Measurements from ENCODE around the gene LRP1. TPM values are rescaled to one million over a fixed set of nuclear protein-coding genes. Genes with fewer than 3 reads are reported as not detected.

Gene LRP1
- total RNA-seq, 2 experiments from 2014 or later, result 1.8 to 2.7 TPM

- ChIA-PET CTCF (interaction anchor here (0.6 to 4.2 kb wide), 14 partner anchors 12 to 465 kb away, joined by 3 to 167 read pairs (median 4); partner anchors contain the start of gene SHMT2), POLR2A (no interaction called here)
- peak; percentile 65 for ATAC-seq
- intact Hi-C loops (cut with DNase I, micrococcal nuclease), result loop anchor here (1.0 to 2.0 kb wide), 4 partner anchors 14 to 248 kb away; partner anchors contain the start of gene SHMT2 (in 1 of the 2)
- Mint-ChIP-seq H3K36me3 (ENCODE audit: low read depth) (no peaks in the 10 kb centered on the region), H3K4me1 (peaks cover 25% of the 10 kb centered on the region), H3K27me3 (peaks cover 49% of the 10 kb centered on the region), H3K27ac (no peak overlapping the region), H3K4me3 (no peak overlapping the region), H3K9me3 (ENCODE audit: low read depth) (no peaks in the 10 kb centered on the region)
- peak; percentile 85 for DNase-seq
These were observed 86.1 kb downstream of the LRP1 start for GRCh38 chr12:57214398-57214781.

GRCh38 chr12:57215065-57215464 lies 86.8 kb downstream of the LRP1 start:
- intact Hi-C loops (cut with DNase I, micrococcal nuclease), result loop anchor here in 1 of 2 experiments (2.0 to 5.0 kb wide), 3 partner anchors 14 to 417 kb away; partner anchors contain the start of genes B4GALNT1 and SHMT2
- CTCF ChIA-PET, result interaction anchor here (1.7 to 4.2 kb wide), 4 partner anchors 12 to 237 kb away, joined by 7 to 167 read pairs (median 62); partner anchors contain the start of gene SHMT2
- Mint-ChIP-seq H3K9me3 (ENCODE audit: low read depth) (no peaks in the 10 kb centered on the region), H3K4me3 (no peak overlapping the region), H3K36me3 (ENCODE audit: low read depth) (no peaks in the 10 kb centered on the region), H3K27me3 (peaks cover 54% of the 10 kb centered on the region), H3K27ac (no peak overlapping the region), H3K4me1 (peaks cover 28% of the 10 kb centered on the region)
- no peak for DNase-seq
- no peak for ATAC-seq
- POLR2A ChIA-PET, result no interaction called here

GRCh38 chr12:57215668-57216013 lies 87.4 kb downstream of the LRP1 start:
- CTCF ChIA-PET, result interaction anchor here (4.1 to 4.2 kb wide), 2 partner anchors 11 to 25 kb away, joined by 108 to 167 read pairs; partner anchors contain the start of gene SHMT2
- Mint-ChIP-seq H3K27ac (no peak overlapping the region), H3K36me3 (ENCODE audit: low read depth) (no peaks in the 10 kb centered on the region), H3K9me3 (ENCODE audit: low read depth) (no peaks in the 10 kb centered on the region), H3K4me3 (peak overlapping the region; percentile 7), H3K27me3 (peaks cover 57% of the 10 kb centered on the region), H3K4me1 (peaks cover 29% of the 10 kb centered on the region)
- POLR2A ChIA-PET, result no interaction called here
- intact Hi-C loops (cut with DNase I, micrococcal nuclease), result loop anchor here in 1 of 2 experiments (2.0 to 5.0 kb wide), 3 partner anchors 13 to 417 kb away; partner anchors contain the start of genes B4GALNT1 and SHMT2
- DNase-seq (peak; percentile 65), ATAC-seq (peak; percentile 34)

GRCh38 chr12:57216014-57216911 lies 88.0 kb downstream of the LRP1 start, which contains the start of gene NXPH4:
TSS of gene NXPH4 (plus strand) at chr12:57216794. CDS start at chr12:57216970, 176 bp downstream.
- peak within 1 kb of the TSS; percentile 55 for H3K4me3 Mint-ChIP-seq
- peaks cover 33% of the 10 kb centered on the region for H3K4me1 Mint-ChIP-seq
- intact Hi-C loops (cut with DNase I, micrococcal nuclease), result loop anchor here in 1 of 2 experiments (5.0 kb wide), 1 partner anchor 416 kb away; the partner anchor contains the start of gene B4GALNT1
- H3K9me3 Mint-ChIP-seq (ENCODE audit: low read depth), result no peaks in the 10 kb centered on the region
- peaks cover 63% of the 10 kb centered on the region for H3K27me3 Mint-ChIP-seq
- ChIA-PET CTCF (interaction anchor here (1.5 to 4.2 kb wide), 4 partner anchors 11 to 26 kb away, joined by 11 to 167 read pairs (median 62); partner anchors contain the start of gene SHMT2), POLR2A (no interaction called here)
- ATAC-seq (peak; percentile 11), DNase-seq (peak; percentile 73)
- H3K36me3 Mint-ChIP-seq (ENCODE audit: low read depth), result no peaks in the 10 kb centered on the region
- H3K27ac Mint-ChIP-seq, result no peak within 1 kb of the TSS

GRCh38 chr12:57216921-57217879 lies 88.9 kb downstream of the LRP1 start:
- peak; percentile 47 for DNase-seq

GRCh38 chr12:57218030-57218853 lies 90.0 kb downstream of the LRP1 start:
- no peak overlapping the region for H3K27ac Mint-ChIP-seq
- H3K4me3 Mint-ChIP-seq, result no peak overlapping the region
- no peaks in the 10 kb centered on the region for H3K36me3 Mint-ChIP-seq (ENCODE audit: low read depth)
- H3K9me3 Mint-ChIP-seq (ENCODE audit: low read depth), result no peaks in the 10 kb centered on the region
- peaks cover 80% of the 10 kb centered on the region for H3K27me3 Mint-ChIP-seq
- ChIA-PET CTCF (interaction anchor here (0.6 to 2.2 kb wide), 8 partner anchors 10 to 548 kb away, joined by 3 to 16 read pairs (median 4); partner anchors contain the start of gene SHMT2), POLR2A (no interaction called here)
- intact Hi-C loops (cut with DNase I, micrococcal nuclease), result loop anchor here in 1 of 2 experiments (5.0 kb wide), 1 partner anchor 414 kb away; the partner anchor contains the start of gene B4GALNT1
- ATAC-seq, result no peak
- peaks cover 40% of the 10 kb centered on the region for H3K4me1 Mint-ChIP-seq
- no peak for DNase-seq

More at GRCh38 chr12:57216921-57217879, 88.9 kb downstream of the LRP1 start:
- H3K27ac Mint-ChIP-seq, result no peak overlapping the region
- H3K4me1 Mint-ChIP-seq, result peaks cover 36% of the 10 kb centered on the region
- intact Hi-C loops (cut with DNase I, micrococcal nuclease), result loop anchor here in 1 of 2 experiments (5.0 kb wide), 1 partner anchor 415 kb away; the partner anchor contains the start of gene B4GALNT1
- H3K27me3 Mint-ChIP-seq, result peaks cover 70% of the 10 kb centered on the region
- H3K36me3 Mint-ChIP-seq (ENCODE audit: low read depth), result no peaks in the 10 kb centered on the region
- no peak for ATAC-seq
- H3K4me3 Mint-ChIP-seq, result peak overlapping the region; percentile 55
- ChIA-PET POLR2A (no interaction called here), CTCF (interaction anchor here (0.6 to 2.2 kb wide), 6 partner anchors 11 to 547 kb away, joined by 3 to 16 read pairs (median 7); partner anchors contain the start of gene SHMT2)
- no peaks in the 10 kb centered on the region for H3K9me3 Mint-ChIP-seq (ENCODE audit: low read depth)

- peaks cover 77% of the 10 kb centered on the region for H3K27me3 Mint-ChIP-seq
- H3K27ac Mint-ChIP-seq, result no peak overlapping the region
- H3K4me1 Mint-ChIP-seq, result peaks cover 30% of the 10 kb centered on the region
- ChIA-PET CTCF (interaction anchor here (0.6 to 2.2 kb wide), 6 partner anchors 11 to 733 kb away, joined by 3 to 10 read pairs (median 6); partner anchors contain the start of gene SHMT2), POLR2A (no interaction called here)
- ATAC-seq (no peak), DNase-seq (no peak)
- intact Hi-C loops (cut with DNase I, micrococcal nuclease), result loop anchor here in 1 of 2 experiments (5.0 kb wide), 1 partner anchor 413 kb away; the partner anchor contains the start of gene B4GALNT1
- no peaks in the 10 kb centered on the region for H3K36me3 Mint-ChIP-seq (ENCODE audit: low read depth)
- H3K9me3 Mint-ChIP-seq (ENCODE audit: low read depth), result no peaks in the 10 kb centered on the region
- no peak overlapping the region for H3K4me3 Mint-ChIP-seq
These were observed 91.1 kb downstream of the LRP1 start for GRCh38 chr12:57219205-57219992.

GRCh38 chr12:57219993-57220754 lies 91.9 kb downstream of the LRP1 start:
- Mint-ChIP-seq H3K27ac (no peak overlapping the region), H3K27me3 (peaks cover 75% of the 10 kb centered on the region), H3K36me3 (ENCODE audit: low read depth) (no peaks in the 10 kb centered on the region), H3K9me3 (ENCODE audit: low read depth) (no peaks in the 10 kb centered on the region), H3K4me1 (peaks cover 31% of the 10 kb centered on the region), H3K4me3 (no peak overlapping the region)
- DNase-seq (no peak), ATAC-seq (no peak)
- POLR2A ChIA-PET, result no interaction called here
- intact Hi-C loops (cut with DNase I, micrococcal nuclease), result loop anchor here in 1 of 2 experiments (5.0 to 10.0 kb wide), 2 partner anchors 412 to 585 kb away; partner anchors contain the start of genes B4GALNT1 and BAZ2A
- CTCF ChIA-PET, result interaction anchor here (1.0 to 2.2 kb wide), 4 partner anchors 10 to 26 kb away, joined by 3 to 10 read pairs (median 7); partner anchors contain the start of gene SHMT2

- H3K27ac Mint-ChIP-seq, result no peak overlapping the region
- no peaks in the 10 kb centered on the region for H3K9me3 Mint-ChIP-seq (ENCODE audit: low read depth)
- DNase-seq, result no peak
- ChIA-PET CTCF (no interaction called here), POLR2A (no interaction called here)
- peaks cover 30% of the 10 kb centered on the region for H3K4me1 Mint-ChIP-seq
- intact Hi-C loops (cut with DNase I, micrococcal nuclease), result loop anchor here in 1 of 2 experiments (10.0 kb wide), 1 partner anchor 586 kb away; the partner anchor contains the start of gene BAZ2A
- ATAC-seq, result no peak
- H3K4me3 Mint-ChIP-seq, result no peak overlapping the region
- peaks cover 73% of the 10 kb centered on the region for H3K27me3 Mint-ChIP-seq
- H3K36me3 Mint-ChIP-seq (ENCODE audit: low read depth), result no peaks in the 10 kb centered on the region
These were observed 92.5 kb downstream of the LRP1 start for GRCh38 chr12:57220770-57221168.

Data from activated CD4-positive, alpha-beta T cell treated with anti-CD3 and anti-CD28 coated beads for 36 hours (primary cell).